HL-60 (cell line): ENCODE results near the gene ODF4.

Experiments
- CTCF ChIP-seq: IDR thresholded peaks from one replicate; pipeline ENCODE4 v1.5.1; 2011; ENCODE audit warnings: low read length, control low read depth, inconsistent platforms; ENCODE audit not compliant: insufficient read depth
- GABPA ChIP-seq: IDR thresholded peaks from 2 replicates; pipeline ENCODE4 v1.6.1; 2012; ENCODE audit warnings: low read depth
- POLR2AphosphoS5 ChIP-seq: IDR thresholded peaks from 2 replicates; pipeline ENCODE4 v1.6.1; 2012; ENCODE audit warnings: low read depth
- SPI1 ChIP-seq: IDR thresholded peaks from 2 replicates; pipeline ENCODE4 v1.6.1; 2012; ENCODE audit warnings: low read depth, mild to moderate bottlenecking, borderline replicate concordance

- TF ChIP-seq POLR2AphosphoS5 (no peak), GABPA (no peak), CTCF (no peak), SPI1 (no peak)
Measured at GRCh38 chr17:8345951-8346665, 6.5 kb downstream of the ODF4 start.
